ENCODE measurements around the gene TRIM66.

- TF ChIP-seq CTCF (IDR thresholded peaks at IDR 0.05; ENCODE audit: low read depth, low read length, missing input control) (no peak), FOXA1 (IDR thresholded peaks at IDR 0.05) (no peak), YY1 (IDR thresholded peaks at IDR 0.05) (no peak), TAF1 (conservative IDR thresholded peaks at IDR 0.05) (no peak), SP1 (IDR thresholded peaks at IDR 0.05) (no peak)
These were observed 96.3 kb downstream of the TRIM66 start for GRCh38 chr11:8586184-8586583.

Measured in liver (tissue), 3 donors.